ENCODE data around the gene GOLGA1. TPM values are rescaled to one million over a fixed set of nuclear protein-coding genes. Genes with fewer than 3 reads are reported as not detected.
"Not testable (repeated sequence)": the region's sequence is repeated elsewhere in the genome, so short reads cannot be mapped to it uniquely, and the experiment has no call there.

Gene GOLGA1
- polyA plus RNA-seq, 1 donor from 2014 or later, result 15.3 TPM

- not testable (repeated sequence) for H3K27ac ChIP-seq (ENCODE audit: low read length); H3F3A ChIP-seq (ENCODE audit: insufficient read depth, low read length, poor library complexity, severe bottlenecking); H3K27me3 ChIP-seq (ENCODE audit: insufficient read depth, low read depth, low read length); H3K79me2 ChIP-seq (replicated peaks; ENCODE audit: insufficient read depth, low read length); H3K9me2 ChIP-seq (ENCODE audit: insufficient read depth, low read length); H3K36me3 ChIP-seq (ENCODE audit: insufficient read depth, low read length); H3K4me3 ChIP-seq (ENCODE audit: low read length); H2AFZ ChIP-seq (ENCODE audit: low read depth, low read length); H3K4me2 ChIP-seq (ENCODE audit: low read length); H4K20me1 ChIP-seq (ENCODE audit: insufficient read depth); H3K9me3 ChIP-seq (ENCODE audit: low read length); H3K9ac ChIP-seq (ENCODE audit: low read length)
Observed at GRCh38 chr9:124920394-124920793, 20.5 kb downstream of the GOLGA1 start.

- H3K27ac ChIP-seq (ENCODE audit: low read length), result no peak overlapping the region
- no peak overlapping the region for H2AFZ ChIP-seq (ENCODE audit: low read depth, low read length)
- no peaks in the 10 kb centered on the region for H4K20me1 ChIP-seq (ENCODE audit: insufficient read depth)
- H3K4me2 ChIP-seq (ENCODE audit: low read length), result no peak overlapping the region
- no peaks in the 10 kb centered on the region for H3K36me3 ChIP-seq (ENCODE audit: insufficient read depth, low read length)
- no peaks in the 10 kb centered on the region for H3K27me3 ChIP-seq (ENCODE audit: insufficient read depth, low read depth, low read length)
- no peak overlapping the region for H3K4me3 ChIP-seq (ENCODE audit: low read length)
- H3K79me2 ChIP-seq (replicated peaks; ENCODE audit: insufficient read depth, low read length), result no peaks in the 10 kb centered on the region
- no peaks in the 10 kb centered on the region for H3K9me2 ChIP-seq (ENCODE audit: insufficient read depth, low read length)
- no peaks in the 10 kb centered on the region for H3K9me3 ChIP-seq (ENCODE audit: low read length)
- TF ChIP-seq CTCF (IDR thresholded peaks at IDR 0.05; ENCODE audit: poor library complexity, severe bottlenecking), result no peak
- TF ChIP-seq MXI1 (conservative IDR thresholded peaks at IDR 0.05; ENCODE audit: poor library complexity, severe bottlenecking), result no peak
- no peak for TF ChIP-seq REST (IDR thresholded peaks at IDR 0.05; ENCODE audit: borderline replicate concordance)
- no peak for TF ChIP-seq SMC3 (conservative IDR thresholded peaks at IDR 0.05; ENCODE audit: poor library complexity)
- no peak for TF ChIP-seq POLR2AphosphoS5 (IDR thresholded peaks at IDR 0.05)
- TF ChIP-seq RAD21 (conservative IDR thresholded peaks at IDR 0.05), result no peak
- no peak for TF ChIP-seq EP300 (conservative IDR thresholded peaks at IDR 0.05; ENCODE audit: poor library complexity, severe bottlenecking)
- no peak for TF ChIP-seq TAF1 (IDR thresholded peaks at IDR 0.05; ENCODE audit: low read depth)
- no peak for TF ChIP-seq EZH2 (IDR thresholded peaks at IDR 0.05; ENCODE audit: borderline replicate concordance, insufficient read depth, low read length, poor library complexity, severe bottlenecking)
- no peak overlapping the region for H3K9ac ChIP-seq (ENCODE audit: low read length)
- no peaks in the 10 kb centered on the region for H3F3A ChIP-seq (ENCODE audit: insufficient read depth, low read length, poor library complexity, severe bottlenecking)
Observed at GRCh38 chr9:124914753-124915405, 26.0 kb downstream of the GOLGA1 start.

GRCh38 chr9:124913378-124913777 lies 27.5 kb downstream of the GOLGA1 start:
- H3K36me3 ChIP-seq (ENCODE audit: insufficient read depth, low read length), result no peaks in the 10 kb centered on the region
- H3K9me3 ChIP-seq (ENCODE audit: low read length), result no peaks in the 10 kb centered on the region
- no peak overlapping the region for H3K4me3 ChIP-seq (ENCODE audit: low read length)
- H3K9ac ChIP-seq (ENCODE audit: low read length), result no peak overlapping the region
- no peaks in the 10 kb centered on the region for H4K20me1 ChIP-seq (ENCODE audit: insufficient read depth)
- H3K27me3 ChIP-seq (ENCODE audit: insufficient read depth, low read depth, low read length), result no peaks in the 10 kb centered on the region
- no peak overlapping the region for H2AFZ ChIP-seq (ENCODE audit: low read depth, low read length)
- no peaks in the 10 kb centered on the region for H3K79me2 ChIP-seq (replicated peaks; ENCODE audit: insufficient read depth, low read length)
- no peaks in the 10 kb centered on the region for H3K9me2 ChIP-seq (ENCODE audit: insufficient read depth, low read length)
- no peak overlapping the region for H3K4me2 ChIP-seq (ENCODE audit: low read length)
- H3K27ac ChIP-seq (ENCODE audit: low read length), result no peak overlapping the region
- no peaks in the 10 kb centered on the region for H3F3A ChIP-seq (ENCODE audit: insufficient read depth, low read length, poor library complexity, severe bottlenecking)
- TF ChIP-seq EP300 (conservative IDR thresholded peaks at IDR 0.05; ENCODE audit: poor library complexity, severe bottlenecking) (no peak), MXI1 (conservative IDR thresholded peaks at IDR 0.05; ENCODE audit: poor library complexity, severe bottlenecking) (no peak), CTCF (IDR thresholded peaks at IDR 0.05; ENCODE audit: poor library complexity, severe bottlenecking) (no peak), REST (IDR thresholded peaks at IDR 0.05; ENCODE audit: borderline replicate concordance) (no peak), RAD21 (conservative IDR thresholded peaks at IDR 0.05) (no peak), SMC3 (conservative IDR thresholded peaks at IDR 0.05; ENCODE audit: poor library complexity) (no peak), TAF1 (IDR thresholded peaks at IDR 0.05; ENCODE audit: low read depth) (no peak), POLR2AphosphoS5 (IDR thresholded peaks at IDR 0.05) (no peak), EZH2 (IDR thresholded peaks at IDR 0.05; ENCODE audit: borderline replicate concordance, insufficient read depth, low read length, poor library complexity, severe bottlenecking) (no peak)
